Amniotic epithelial cell (primary cell): Measurements from ENCODE around the gene LIPH.
"Not testable (repeated sequence)": the region's sequence is repeated elsewhere in the genome, so short reads cannot be mapped to it uniquely, and the experiment has no call there.

Experiments
- DNase-seq: peaks from one replicate; pipeline ENCODE4 v3.0.0-alpha.2; 2010; ENCODE audit warnings: low read depth

Gene LIPH

DNA sequence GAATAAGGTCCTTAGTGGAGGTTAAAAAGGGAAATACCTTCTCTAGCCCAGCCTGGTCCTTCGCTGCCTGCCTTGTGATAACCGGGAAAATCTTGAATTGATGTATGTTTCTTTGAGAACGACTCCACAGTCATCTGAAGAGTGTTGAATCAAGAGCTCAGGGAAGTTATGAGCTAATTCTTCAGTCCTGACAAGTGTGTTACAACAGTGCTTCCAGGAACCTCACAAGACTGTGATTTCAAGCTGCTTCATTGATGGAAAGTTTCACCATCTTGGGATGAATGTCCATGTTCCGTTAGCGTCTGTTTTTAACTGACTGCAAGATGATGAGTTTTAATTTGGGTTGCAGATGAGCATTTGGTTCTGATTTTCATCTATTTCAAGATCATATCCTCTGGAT is 66.0 kb downstream of the LIPH start:
- no peak for DNase-seq

GRCh38 chr3:185484296-185484695 is 68.1 kb downstream of the LIPH start:
- DNase-seq, result no peak

DNA sequence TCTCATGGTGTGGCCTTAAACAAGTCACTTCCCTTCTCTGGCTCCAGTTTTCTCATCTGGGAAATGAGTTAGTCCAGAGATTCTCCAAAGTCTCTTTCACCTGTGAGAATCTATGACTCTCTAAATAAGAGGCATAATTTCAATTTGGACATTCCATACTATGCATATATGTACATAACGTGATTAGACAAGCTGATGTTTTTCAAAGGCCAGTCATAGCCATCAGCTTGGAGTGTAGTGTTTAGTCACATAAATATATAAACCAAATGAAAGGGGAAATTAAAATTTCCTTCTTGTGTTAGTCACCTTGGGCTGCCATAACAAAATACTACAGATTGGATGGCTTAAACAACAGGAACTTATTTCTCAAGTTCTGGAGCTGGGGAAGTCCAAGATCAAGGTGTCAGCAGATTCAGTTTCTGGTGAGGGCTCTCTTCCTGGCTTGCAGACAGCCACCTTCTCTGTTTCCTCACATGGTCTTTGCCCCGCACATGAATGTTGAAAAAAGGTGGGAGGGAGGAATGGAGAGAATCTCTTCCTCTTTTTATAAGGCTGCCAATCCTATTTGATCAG is 72.9 kb downstream of the LIPH start:
- no peak for DNase-seq

DNA sequence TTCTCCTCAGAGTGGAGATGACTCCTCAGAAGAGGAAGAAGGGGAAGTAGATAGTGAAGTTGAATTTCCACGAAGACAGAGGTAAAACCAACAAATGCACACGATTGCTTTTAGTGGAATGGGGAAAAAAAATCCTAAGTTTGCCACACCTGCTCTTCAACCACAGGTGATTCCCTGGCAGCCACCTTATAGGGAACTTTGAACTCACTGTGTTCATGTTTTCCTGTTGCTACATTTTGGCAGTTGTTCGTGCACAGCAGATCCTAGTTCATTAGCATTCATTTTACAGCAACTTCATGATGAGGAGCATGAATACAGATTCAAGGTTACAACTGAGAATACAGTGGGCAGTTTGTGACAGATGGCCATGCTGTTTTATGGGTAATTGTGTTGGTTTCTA is 75.1 kb downstream of the LIPH start:
- DNase-seq, result no peak

GRCh38 chr3:185474922-185475321 is 77.5 kb downstream of the LIPH start:
- DNase-seq, result not testable (repeated sequence)

- peak; percentile 72 for DNase-seq
These were observed 79.0 kb downstream of the LIPH start for GRCh38 chr3:185473290-185473815.

DNA sequence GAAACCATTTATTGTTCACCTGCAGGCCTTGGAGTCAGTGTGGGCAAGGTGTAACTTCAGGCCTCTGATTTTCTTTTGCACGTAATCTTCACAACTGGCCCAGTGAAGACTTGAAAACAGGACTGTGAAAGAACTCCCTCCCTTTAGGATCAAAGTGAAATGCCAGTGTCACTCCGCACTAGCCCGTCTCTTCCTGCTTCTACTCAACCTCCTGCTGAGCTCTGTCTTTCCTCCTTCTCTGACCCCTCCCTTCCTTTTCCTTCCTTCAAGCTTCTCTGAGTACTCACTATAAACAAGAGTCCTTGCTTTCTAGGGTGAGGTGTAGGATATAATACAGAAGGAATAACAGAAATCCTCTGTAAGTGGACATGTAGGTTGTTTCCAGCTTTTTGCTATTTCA is 82.1 kb downstream of the LIPH start:
- DNase-seq, result no peak

- DNase-seq, result no peak
These were observed 82.8 kb downstream of the LIPH start for GRCh38 chr3:185469542-185469941.

- DNase-seq, result not testable (repeated sequence)
These were observed 86.3 kb downstream of the LIPH start for GRCh38 chr3:185466123-185466522.

GRCh38 chr3:185465471-185465870 is 86.9 kb downstream of the LIPH start:
- DNase-seq, result no peak

GRCh38 chr3:185460719-185461350 is 91.6 kb downstream of the LIPH start:
- DNase-seq, result peak; percentile 23

DNA sequence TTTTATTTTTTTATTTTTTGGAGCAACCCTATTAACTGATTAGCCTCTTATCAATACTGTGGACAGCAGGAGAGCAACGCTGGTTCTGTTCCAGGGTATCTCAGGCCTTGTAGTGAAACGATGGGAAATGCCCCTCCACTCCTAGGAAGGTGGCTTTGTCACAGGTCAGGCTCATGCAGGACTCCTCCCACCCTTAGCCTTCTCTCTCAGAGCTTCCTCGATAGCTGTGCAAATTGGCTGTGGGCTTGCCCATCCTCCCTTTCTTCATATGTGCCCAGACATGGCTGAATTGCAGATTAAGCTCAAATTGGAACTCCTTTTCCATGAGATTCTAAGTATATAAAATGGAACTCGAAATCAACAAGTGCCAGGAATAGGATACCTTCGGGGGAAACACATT is 92.1 kb downstream of the LIPH start:
- DNase-seq, result no peak

DNA sequence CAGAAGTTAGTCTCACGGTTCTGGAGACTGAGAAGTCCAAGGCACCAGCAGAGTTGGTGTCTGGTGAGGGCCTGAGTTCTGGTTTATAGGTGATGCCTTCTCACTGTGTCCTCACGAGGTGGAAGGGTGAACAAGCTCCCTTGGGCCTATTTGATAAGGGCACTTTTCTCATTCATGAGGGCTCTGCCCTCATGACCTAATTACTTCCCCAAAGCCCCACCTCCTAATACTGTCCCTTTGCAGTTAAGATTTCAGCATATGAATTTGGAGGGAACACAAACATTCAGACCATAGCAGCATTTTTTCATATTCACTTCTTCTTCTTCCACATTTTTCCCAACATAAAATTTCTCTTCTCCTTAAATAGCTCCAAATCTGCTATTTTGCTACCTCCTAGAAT is 95.0 kb downstream of the LIPH start:
- no peak for DNase-seq
